CD14-positive monocyte (primary cell): Measurements from ENCODE around the gene PIAS1. TPM values are rescaled to one million over a fixed set of nuclear protein-coding genes. Genes with fewer than 3 reads are reported as not detected.
A peak's percentile ranks its signal among the peaks of the same experiment; 100 is the strongest.

Source experiments
- DNase-seq, 3 donors: peaks; one replicate each; pipeline ENCODE4 v3.0.0-alpha.2; 2011 to 2022
- H2AFZ ChIP-seq: 2 replicates; pipeline ENCODE4 v1.6.0; 2012; ENCODE audit warnings: mild to moderate bottlenecking, low read depth, low read length, inconsistent platforms; ENCODE audit not compliant: insufficient read depth, poor library complexity, severe bottlenecking
- H3K27ac ChIP-seq, 2 donors: 1 replicate in 1 of 2; 2 replicates in 1 of 2; pipeline ENCODE4 v1.5.1; 2012 to 2013; ENCODE audit warnings: low read length in 2 of 2, control low read depth in 1 of 2, inconsistent platforms in 1 of 2, low read depth in 1 of 2, mild to moderate bottlenecking in 1 of 2
- H3K27me3 ChIP-seq, 2 donors: one replicate each; pipeline versions ENCODE4 v1.6.0 to v1.6.1; 2011 to 2013; ENCODE audit warnings: low read length in 2 of 2; ENCODE audit not compliant: control insufficient read depth in 2 of 2, insufficient read depth in 2 of 2
- H3K36me3 ChIP-seq, 2 donors: replicated peaks in 1 of 2; 1 replicate in 1 of 2; 2 replicates in 1 of 2; pipeline versions ENCODE4 v1.5.1 to v1.6.1; 2012 to 2013; ENCODE audit warnings: low read length in 2 of 2, control low read depth in 1 of 2, inconsistent platforms in 1 of 2, mild to moderate bottlenecking in 1 of 2; ENCODE audit not compliant: insufficient read depth in 2 of 2, control insufficient read depth in 1 of 2
- H3K4me1 ChIP-seq, 2 donors: 1 replicate in 1 of 2; 2 replicates in 1 of 2; pipeline versions ENCODE4 v1.5.1 to v1.6.1; 2012 to 2013; ENCODE audit warnings: low read length in 2 of 2, control low read depth in 1 of 2, inconsistent platforms in 1 of 2, mild to moderate bottlenecking in 1 of 2, moderate library complexity in 1 of 2; ENCODE audit not compliant: insufficient read depth in 2 of 2, control insufficient read depth in 1 of 2
- H3K4me2 ChIP-seq: replicated peaks from 2 replicates; pipeline ENCODE3; 2012; ENCODE audit warnings: low read length, moderate library complexity, mild to moderate bottlenecking; ENCODE audit not compliant: poor library complexity, severe bottlenecking; ENCODE audit errors: extremely low read depth
- H3K4me3 ChIP-seq, 3 experiments: fragments of 200-600 bp in 1 of 3; sonication (generic) in 1 of 3; replicated peaks in 1 of 3; 1 replicate in 2 of 3; 2 replicates in 1 of 3; pipeline ENCODE4 v1.5.1; 2011 to 2013; ENCODE audit warnings: low read length in 3 of 3, mild to moderate bottlenecking in 3 of 3, control low read depth in 2 of 3, low read depth in 2 of 3, inconsistent platforms in 1 of 3, moderate library complexity in 1 of 3
- H3K79me2 ChIP-seq: 2 replicates; pipeline ENCODE4 v1.6.0; 2012; ENCODE audit warnings: mild to moderate bottlenecking, control low read depth, inconsistent platforms, low read length, moderate library complexity; ENCODE audit not compliant: insufficient read depth
- H3K9ac ChIP-seq: 2 replicates; pipeline ENCODE4 v1.6.0; 2017; ENCODE audit warnings: low read length, mild to moderate bottlenecking; ENCODE audit not compliant: insufficient read depth, poor library complexity, severe bottlenecking
- H3K9me3 ChIP-seq, 2 donors: replicated peaks in 1 of 2; 1 replicate in 1 of 2; 2 replicates in 1 of 2; pipeline versions ENCODE4 v1.5.1 to v1.6.1; 2012 to 2013; ENCODE audit warnings: low read length in 2 of 2, control low read depth in 1 of 2; ENCODE audit not compliant: control insufficient read depth in 1 of 2, insufficient read depth in 1 of 2
- H4K20me1 ChIP-seq: 2 replicates; pipeline ENCODE4 v1.6.0; 2012; ENCODE audit warnings: mild to moderate bottlenecking, low read length, control low read depth, moderate library complexity; ENCODE audit not compliant: insufficient read depth
- H3K27ac Mint-ChIP-seq, 7 donors: one replicate each; pipeline ENCODE4 v1.8.0; 2020; ENCODE audit warnings: mild to moderate bottlenecking in 7 of 7, mixed read lengths in 7 of 7, moderate library complexity in 6 of 7, inconsistent platforms in 2 of 7
- H3K27me3 Mint-ChIP-seq, 3 donors: one replicate each; pipeline ENCODE4 v1.8.0; 2021 to 2022; ENCODE audit warnings: low read depth in 3 of 3, mild to moderate bottlenecking in 3 of 3, mixed read lengths in 3 of 3, moderate library complexity in 3 of 3, inconsistent platforms in 1 of 3
- H3K36me3 Mint-ChIP-seq, 2 donors: one replicate each; pipeline ENCODE4 v1.8.0; 2020; ENCODE audit warnings: mixed read lengths in 2 of 2, inconsistent platforms in 1 of 2, mild to moderate bottlenecking in 1 of 2
- H3K4me1 Mint-ChIP-seq: one replicate; pipeline ENCODE4 v1.8.0; 2020; ENCODE audit warnings: mild to moderate bottlenecking, mixed read lengths
- H3K4me3 Mint-ChIP-seq, 2 donors: one replicate each; pipeline ENCODE4 v1.8.0; 2020; ENCODE audit warnings: mild to moderate bottlenecking in 2 of 2, mixed read lengths in 2 of 2, moderate library complexity in 1 of 2
- H3K9me3 Mint-ChIP-seq, 7 donors: one replicate each; pipeline ENCODE4 v1.8.0; 2020 to 2022; ENCODE audit warnings: mixed read lengths in 7 of 7, mild to moderate bottlenecking in 6 of 7, moderate library complexity in 6 of 7, inconsistent platforms in 2 of 7
- CTCF ChIP-seq: fragments of 200-600 bp; IDR thresholded peaks from one replicate; pipeline ENCODE4 v1.8.0; 2022; ENCODE audit warnings: antibody characterized with exemption, mild to moderate bottlenecking
- whole genome bisulfite sequencing: methylation state at CpG from one replicate; pipeline ENCODE4 v1.1.5; 2013; ENCODE audit warnings: missing lambda C conversion rate; ENCODE audit not compliant: insufficient coverage; 5-methylcytosine and 5-hydroxymethylcytosine counted together
- intact Hi-C, 2 donors: fragments of 100-400 bp; cut with micrococcal nuclease; formaldehyde crosslinking; loops; one replicate each; pipeline versions ENCODE4 v1.15.0 to v1.15.1; 2023
- polyA plus RNA-seq, 3 donors: library from polyadenylated mRNA; depleted of rRNA in 1 of 3; unstranded in 2 of 3; stranded (reverse) in 1 of 3; fragments of 300-500 nt in 2 of 3; fragments of >200 nt in 1 of 3; fragmentation: Illumina TruSeq in 2 of 3; gene quantifications; 1 replicate in 2 of 3; 2 replicates in 1 of 3; pipeline ENCODE4 v1.2.3, GENCODE V29; 2012 to 2021

The PIAS1 gene
- polyA plus RNA-seq, 3 donors = 47.3 to 109 (median 89.8) TPM

GRCh38 chr15:68208136-68208535, 154.0 kb downstream of the PIAS1 start:
- Histone ChIP-seq H3K4me3 (no peak overlapping the region), H3K27ac (peak overlapping the region in 1 of 2 donors; percentile 6), H2AFZ (no peak overlapping the region), H3K9me3 (no peaks in the 10 kb centered on the region), H3K9ac (no peak overlapping the region), H3K27me3 (no peaks in the 10 kb centered on the region), H3K79me2 (peaks cover 55% of the 10 kb centered on the region), H4K20me1 (peaks cover 19% of the 10 kb centered on the region), H3K36me3 (peaks cover 0 to 11% of the 10 kb centered on the region in 2 donors), H3K4me1 (peaks cover 68 to 77% of the 10 kb centered on the region in 2 donors), H3K4me2 (no peak overlapping the region)
- Mint-ChIP-seq H3K36me3 (peaks cover 3 to 31% of the 10 kb centered on the region in 2 donors), H3K27me3 (peaks cover 0 to 2% (median 0%) of the 10 kb centered on the region in 3 donors), H3K4me1 (peaks cover 75% of the 10 kb centered on the region), H3K27ac (peak overlapping the region in 3 of 7 donors; percentile 69 to 82 (median 69)), H3K9me3 (no peaks in the 10 kb centered on the region), H3K4me3 (peak overlapping the region in 1 of 2 donors; percentile 41)
- 68% methylated on average over 11 of the region's 16 CpGs for WGBS
- intact Hi-C loops = no loop called here
- no peak for TF ChIP-seq CTCF
- DNase-seq = no peak

- H3K4me2 ChIP-seq = no peak overlapping the region
- Mint-ChIP-seq H3K27me3 (peaks cover 0 to 2% (median 0%) of the 10 kb centered on the region in 3 donors), H3K27ac (peak overlapping the region in 4 of 7 donors; percentile 18 to 69 (median 38)), H3K36me3 (peaks cover 3 to 31% of the 10 kb centered on the region in 2 donors), H3K9me3 (no peaks in the 10 kb centered on the region), H3K4me3 (no peak overlapping the region), H3K4me1 (peaks cover 69% of the 10 kb centered on the region)
- no peaks in the 10 kb centered on the region for H3K9me3 ChIP-seq
- no peak overlapping the region for H3K9ac ChIP-seq
- H2AFZ ChIP-seq = no peak overlapping the region
- DNase-seq = no peak
- TF ChIP-seq CTCF = no peak
- peak overlapping the region; percentile 6 to 58 for H3K27ac ChIP-seq
- peaks cover 17% of the 10 kb centered on the region for H4K20me1 ChIP-seq
- intact Hi-C loops = no loop called here
- peaks cover 0 to 11% of the 10 kb centered on the region in 2 donors for H3K36me3 ChIP-seq
- no peak overlapping the region for H3K4me3 ChIP-seq
- H3K27me3 ChIP-seq = no peaks in the 10 kb centered on the region
- H3K79me2 ChIP-seq = peaks cover 52% of the 10 kb centered on the region
- 22% methylated on average over 8 of the region's 13 CpGs for WGBS
- peaks cover 65 to 71% of the 10 kb centered on the region in 2 donors for H3K4me1 ChIP-seq
These were observed 154.6 kb downstream of the PIAS1 start for GRCh38 chr15:68208636-68209240.
